Retina (tissue), 1 donor: ENCODE data around the gene BATF2.
A peak's percentile ranks its signal among the peaks of the same experiment; 100 is the strongest.
"Not testable (repeated sequence)": the region's sequence is repeated elsewhere in the genome, so short reads cannot be mapped to it uniquely, and the experiment has no call there.

Experiments
- DNase-seq: peaks from one replicate; pipeline ENCODE4 v3.0.0-alpha.2; 2016

Gene BATF2

GRCh38 chr11:64996710-64997380 lies at the start of gene BATF2:
Gene BATF2, minus strand, starts transcription at chr11:64996971. Its CDS starts 57 bp downstream, at chr11:64996914.
- peak; percentile 68 for DNase-seq

- no peak for DNase-seq
Measured at GRCh38 chr11:65045728-65046127, 49.0 kb upstream of the BATF2 start.

GRCh38 chr11:65045061-65045460 lies 48.3 kb upstream of the BATF2 start:
- DNase-seq = no peak

DNA sequence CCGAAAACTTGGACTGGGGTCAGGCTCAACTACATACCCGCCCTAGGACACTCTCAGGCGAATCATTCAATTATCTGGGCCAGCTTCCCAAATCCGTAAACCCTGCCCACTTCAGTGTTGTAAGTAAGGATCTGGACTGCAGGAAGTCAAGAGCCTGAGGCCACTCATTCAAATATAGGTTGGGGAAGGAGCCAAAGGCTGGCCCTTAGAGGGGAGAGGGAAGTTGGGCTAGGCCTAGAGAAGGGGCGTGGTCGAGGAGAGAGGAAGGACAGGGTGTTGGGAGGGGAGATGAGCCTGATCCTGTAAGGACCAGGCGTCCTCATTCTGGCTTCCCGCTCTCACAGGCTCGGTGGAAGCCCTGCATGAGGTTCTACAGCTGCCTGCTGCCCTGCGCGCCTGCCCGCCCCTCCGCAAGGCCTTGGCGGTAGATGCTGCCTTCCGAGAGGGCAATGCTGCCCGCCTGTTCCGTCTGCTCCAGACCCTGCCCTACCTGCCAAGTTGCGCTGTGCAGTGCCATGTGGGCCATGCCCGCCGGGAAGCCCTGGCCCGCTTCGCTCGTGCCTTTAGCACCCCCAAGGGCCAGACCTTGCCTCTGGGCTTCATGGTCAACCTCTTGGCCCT lies 47.2 kb upstream of the BATF2 start:
- no peak for DNase-seq

- DNase-seq = no peak
Measured at GRCh38 chr11:65042891-65043290, 46.1 kb upstream of the BATF2 start.

- DNase-seq = peak; percentile 95
Measured at GRCh38 chr11:65040847-65041622, 44.3 kb upstream of the BATF2 start, which contains the start of gene SAC3D1. Gene SAC3D1, plus strand, starts transcription at chr11:65041210. Its CDS starts 83 bp downstream, at chr11:65041293.

DNA sequence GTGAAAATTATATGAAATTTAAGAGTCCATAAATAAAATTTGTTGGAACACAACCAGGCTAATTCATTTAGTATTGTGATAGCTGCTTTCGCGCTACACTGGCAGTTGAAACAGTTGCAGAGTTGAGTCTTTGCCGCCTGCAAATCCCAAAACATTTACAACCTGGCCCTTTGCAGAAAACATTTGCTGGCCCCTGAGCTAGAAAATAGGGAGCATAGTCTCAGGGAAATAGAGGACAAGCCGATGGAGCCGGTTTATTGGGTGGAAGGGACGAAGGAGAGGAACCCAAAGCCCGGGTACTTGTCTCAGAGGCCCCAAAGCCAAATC lies 43.7 kb upstream of the BATF2 start:
- no peak for DNase-seq

- no peak for DNase-seq
Measured at GRCh38 chr11:65036931-65037330, 40.2 kb upstream of the BATF2 start.

- no peak for DNase-seq
Measured at GRCh38 chr11:65035579-65035978, 38.8 kb upstream of the BATF2 start.

- no peak for DNase-seq
Measured at GRCh38 chr11:65034423-65034822, 37.7 kb upstream of the BATF2 start.

GRCh38 chr11:65032216-65032615 lies 35.4 kb upstream of the BATF2 start:
- DNase-seq = no peak

DNA sequence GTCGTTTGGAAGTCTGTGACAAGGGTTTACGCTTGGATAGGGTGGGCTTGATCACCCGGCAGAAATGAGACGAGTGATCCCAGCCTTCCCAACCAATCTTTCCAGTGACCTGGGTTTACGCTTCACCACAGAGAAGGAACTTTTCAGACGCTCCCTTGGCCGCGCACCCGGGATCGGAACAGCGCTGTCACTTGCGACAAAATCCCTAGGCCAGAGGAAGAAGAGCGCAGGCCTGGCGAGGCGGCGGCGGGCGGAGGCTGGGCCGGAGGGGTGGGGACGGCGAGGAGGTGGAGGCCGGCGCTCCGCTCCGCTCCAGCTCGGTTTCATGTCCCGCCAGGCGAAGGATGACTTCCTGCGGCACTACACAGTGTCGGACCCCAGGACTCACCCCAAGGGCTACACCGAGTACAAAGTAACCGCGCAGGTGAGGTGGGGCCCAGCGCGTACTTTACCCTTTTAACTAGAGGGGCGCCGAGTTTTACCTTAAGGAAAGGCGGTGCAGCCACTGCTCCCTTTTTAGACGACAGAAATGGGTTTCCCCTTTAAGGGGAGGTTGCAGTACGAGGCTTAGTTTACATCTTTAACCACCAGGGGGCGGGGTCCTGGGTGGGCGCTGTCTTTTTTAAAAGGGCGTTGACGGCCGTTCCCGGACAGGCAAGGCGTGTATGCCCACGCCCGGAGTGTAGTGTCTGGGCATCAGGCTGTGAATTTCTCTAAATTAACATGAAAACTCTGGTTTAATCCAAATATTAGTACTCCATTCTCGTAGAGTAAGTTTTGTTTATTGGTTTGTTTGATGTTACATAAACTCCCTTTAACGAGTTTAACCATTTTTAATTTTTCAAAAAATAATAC lies 30.7 kb upstream of the BATF2 start, which contains the start of gene SNX15:
SNX15 (plus strand) TSS at position 227 of the 855 bp plus-strand sequence; CDS start at position 326, 99 bp downstream.
- DNase-seq = peak; percentile 99

GRCh38 chr11:65026810-65027209 lies 30.0 kb upstream of the BATF2 start:
- no peak for DNase-seq

DNA sequence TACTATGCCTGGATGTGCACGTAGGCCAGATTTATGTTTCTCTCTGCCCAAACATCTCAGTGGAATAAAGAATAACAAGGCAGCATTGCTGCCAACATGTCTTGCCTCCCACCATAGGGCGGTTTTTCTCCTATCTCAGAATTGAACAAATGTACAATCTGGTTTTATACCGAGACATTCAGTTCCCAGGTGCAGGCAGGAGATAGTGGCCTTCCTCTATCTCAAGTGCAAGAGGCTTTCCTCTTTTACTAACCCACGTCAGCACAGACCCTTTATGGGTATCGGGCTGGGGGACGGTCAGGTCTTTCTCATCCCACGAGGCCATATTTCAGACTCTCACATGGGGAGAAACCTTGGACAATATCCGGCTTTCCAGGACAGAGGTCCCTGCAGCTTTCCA lies 26.7 kb upstream of the BATF2 start:
- DNase-seq = not testable (repeated sequence)

DNA sequence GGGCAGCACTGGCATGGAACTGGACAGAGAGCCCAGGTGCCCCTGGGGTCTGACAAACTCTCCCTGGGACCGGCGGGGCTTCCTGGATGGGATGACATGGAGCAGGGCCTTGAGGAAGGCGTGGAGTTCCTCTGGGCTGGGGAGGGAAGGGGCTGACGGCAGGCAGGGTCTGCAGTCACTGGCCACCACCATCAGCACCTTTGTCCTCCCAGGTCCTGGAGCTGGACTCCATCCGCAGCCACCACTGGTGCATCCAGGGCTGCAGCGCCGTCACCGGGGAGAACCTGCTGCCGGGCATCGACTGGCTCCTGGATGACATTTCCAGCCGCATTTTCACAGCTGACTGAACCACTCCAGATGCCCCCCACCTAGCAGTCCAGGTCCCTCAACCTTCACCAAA lies 24.7 kb upstream of the BATF2 start:
- no peak for DNase-seq

DNA sequence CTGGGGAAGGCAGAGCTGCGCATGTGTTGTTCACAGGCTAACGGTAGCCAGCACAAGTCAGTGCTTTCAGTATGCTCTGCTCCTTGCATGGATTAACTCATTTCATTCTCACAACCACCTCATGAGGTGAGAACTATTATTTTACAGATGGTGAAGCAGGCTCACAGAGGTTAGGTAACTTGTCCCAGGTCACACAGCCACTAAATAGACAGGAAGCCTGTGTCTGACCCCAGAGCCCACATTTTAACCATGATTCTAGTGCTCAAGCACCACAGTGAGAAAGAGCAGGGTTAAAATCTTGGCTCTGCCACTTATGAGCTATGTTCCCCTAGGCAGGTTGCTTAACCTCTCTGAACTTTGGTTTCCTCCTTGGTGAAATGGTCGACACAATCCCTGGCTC lies 24.2 kb upstream of the BATF2 start:
- DNase-seq = no peak

- no peak for DNase-seq
Measured at GRCh38 chr11:65019824-65020223, 23.1 kb upstream of the BATF2 start.

GRCh38 chr11:65017937-65018336 lies 21.2 kb upstream of the BATF2 start:
- no peak for DNase-seq

- no peak for DNase-seq
Measured at GRCh38 chr11:65016705-65017104, 19.9 kb upstream of the BATF2 start.

DNA sequence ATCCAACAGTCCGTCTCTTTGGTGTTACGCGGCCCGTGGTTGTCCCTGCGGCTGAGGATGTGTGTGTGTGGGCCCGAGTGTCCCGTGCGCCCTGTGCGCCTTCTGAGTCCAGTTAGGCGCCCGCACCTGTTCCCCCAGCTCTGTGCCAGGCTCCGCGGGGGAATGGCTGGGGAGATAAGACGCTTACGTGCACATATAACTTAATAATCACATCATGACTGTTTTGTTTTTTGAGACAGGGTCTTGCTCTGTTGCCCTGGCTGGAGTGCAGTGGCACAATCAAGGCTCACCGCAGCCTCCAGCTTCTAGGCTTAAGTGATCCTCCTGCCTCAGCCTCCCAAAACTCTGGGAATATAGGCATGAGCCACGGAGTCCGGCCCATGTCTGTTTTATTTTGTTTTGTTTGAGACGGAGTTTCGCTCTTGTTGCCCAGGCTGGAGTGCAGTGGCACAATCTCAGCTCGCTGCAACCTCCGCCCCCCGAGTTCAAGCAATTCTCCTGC lies 18.0 kb upstream of the BATF2 start:
- no peak for DNase-seq

GRCh38 chr11:65013888-65014725 lies 17.3 kb upstream of the BATF2 start, which contains the start of gene ARL2:
Gene ARL2, plus strand, starts transcription at chr11:65014160. Its CDS starts 48 bp downstream, at chr11:65014208.
- peak; percentile 98 for DNase-seq
